H1 (cell line): ENCODE data around the gene CHPT1.

ENCODE experiments used
- BACH1 ChIP-seq: IDR thresholded peaks from 2 replicates; pipeline ENCODE4 v1.6.1; 2012; ENCODE audit warnings: low read length, improper control_type of control experiment
- CEBPB ChIP-seq: IDR thresholded peaks from 2 replicates; pipeline ENCODE4 v1.6.1; 2012; ENCODE audit warnings: low read depth, low read length
- CREB1 ChIP-seq: IDR thresholded peaks from 2 replicates; pipeline ENCODE4 v1.6.1; 2012; ENCODE audit warnings: inconsistent platforms
- CTCF ChIP-seq, 3 experiments: IDR thresholded peaks; 1 replicate in 2 of 3; 2 replicates in 1 of 3; pipeline versions ENCODE4 v1.5.1 to v1.6.1; 2011; ENCODE audit warnings: low read length in 3 of 3, mild to moderate bottlenecking in 3 of 3, inconsistent platforms in 2 of 3, low read depth in 1 of 3, moderate library complexity in 1 of 3; ENCODE audit not compliant: insufficient read depth in 1 of 3; ENCODE audit errors: control extremely low read depth in 1 of 3
- EGR1 ChIP-seq: IDR thresholded peaks from 2 replicates; pipeline ENCODE4 v1.6.1; 2011; ENCODE audit warnings: low read depth, low read length, borderline replicate concordance
- GABPA ChIP-seq: IDR thresholded peaks from 2 replicates; pipeline ENCODE4 v1.6.1; 2011; ENCODE audit warnings: mild to moderate bottlenecking, low read length, moderate library complexity, borderline replicate concordance; ENCODE audit not compliant: insufficient read depth
- JUND ChIP-seq: IDR thresholded peaks from 2 replicates; pipeline ENCODE4 v1.6.1; 2011; ENCODE audit warnings: mild to moderate bottlenecking, improper control_type of control experiment, low read length
- POLR2A ChIP-seq, 2 experiments: IDR thresholded peaks; 1 replicate in 1 of 2; 2 replicates in 1 of 2; pipeline ENCODE4 v1.6.1; 2011; ENCODE audit warnings: low read depth in 2 of 2, low read length in 2 of 2, mild to moderate bottlenecking in 2 of 2; ENCODE audit errors: control extremely low read depth in 1 of 2
- POLR2AphosphoS5 ChIP-seq: IDR thresholded peaks from 2 replicates; pipeline ENCODE4 v1.6.1; 2011; ENCODE audit warnings: low read depth, low read length
- USF2 ChIP-seq: IDR thresholded peaks from 2 replicates; pipeline ENCODE4 v1.6.1; 2011; ENCODE audit warnings: low read length, improper control_type of control experiment
- YY1 ChIP-seq: IDR thresholded peaks from 2 replicates; pipeline ENCODE4 v1.6.1; 2011; ENCODE audit warnings: low read depth, mild to moderate bottlenecking, low read length

DNA sequence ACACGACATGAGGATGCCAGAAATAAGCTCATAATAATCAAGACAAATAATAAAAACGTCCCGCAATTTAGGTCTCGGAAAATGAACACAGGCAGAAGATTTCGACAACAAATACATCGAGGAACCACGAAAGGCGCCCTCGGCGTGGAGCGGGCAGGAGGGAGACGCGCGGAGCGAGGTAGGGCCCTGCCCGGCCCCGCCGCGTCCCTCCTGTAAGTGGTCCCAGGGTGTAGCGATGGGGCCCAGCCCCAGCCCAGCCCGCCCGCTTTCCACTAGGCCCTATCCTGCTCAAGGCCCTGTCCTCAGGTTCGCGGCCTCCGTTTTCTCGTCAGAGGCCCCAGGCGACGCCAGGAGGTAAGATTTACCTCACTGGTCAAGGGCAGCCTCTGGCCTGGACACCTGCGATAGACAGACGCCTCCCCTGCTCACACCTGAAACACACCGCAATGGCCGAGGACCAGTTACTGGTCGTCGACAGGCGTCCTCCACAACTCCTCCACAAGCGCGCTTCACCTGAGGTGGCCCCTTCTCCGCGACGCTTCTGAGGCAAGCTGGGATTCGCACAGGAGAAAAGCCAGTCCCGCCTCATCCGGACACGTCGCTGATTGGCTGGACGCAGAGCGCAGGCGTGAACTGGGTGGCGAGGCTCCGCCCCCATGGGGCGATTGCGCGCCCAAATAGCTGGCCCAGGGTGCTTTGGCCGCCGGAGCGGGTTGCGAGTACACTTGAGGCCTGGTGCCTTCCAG is 41.7 kb downstream of the CHPT1 start, which contains the start of gene SYCP3:
- no peak for TF ChIP-seq POLR2AphosphoS5
- TF ChIP-seq EGR1 = no peak
- no peak for TF ChIP-seq GABPA
- TF ChIP-seq POLR2A (IDR thresholded peaks at IDR 0.05; ENCODE audit: control extremely low read depth in 1 of 2, low read depth in 2 of 2, low read length in 2 of 2) = no peak
- no peak for TF ChIP-seq CREB1
- no peak for TF ChIP-seq YY1
- no peak for TF ChIP-seq BACH1
- TF ChIP-seq USF2 = no peak
- no peak for TF ChIP-seq CTCF (IDR thresholded peaks at IDR 0.05; ENCODE audit: control extremely low read depth in 1 of 3, insufficient read depth in 1 of 3, low read depth in 1 of 3, low read length in 3 of 3)
- TF ChIP-seq CEBPB = no peak
- no peak for TF ChIP-seq JUND
